ENCODE data around the gene ZNF362.
"Not testable (repeated sequence)": the region's sequence is repeated elsewhere in the genome, so short reads cannot be mapped to it uniquely, and the experiment has no call there.

The ZNF362 gene

DNA sequence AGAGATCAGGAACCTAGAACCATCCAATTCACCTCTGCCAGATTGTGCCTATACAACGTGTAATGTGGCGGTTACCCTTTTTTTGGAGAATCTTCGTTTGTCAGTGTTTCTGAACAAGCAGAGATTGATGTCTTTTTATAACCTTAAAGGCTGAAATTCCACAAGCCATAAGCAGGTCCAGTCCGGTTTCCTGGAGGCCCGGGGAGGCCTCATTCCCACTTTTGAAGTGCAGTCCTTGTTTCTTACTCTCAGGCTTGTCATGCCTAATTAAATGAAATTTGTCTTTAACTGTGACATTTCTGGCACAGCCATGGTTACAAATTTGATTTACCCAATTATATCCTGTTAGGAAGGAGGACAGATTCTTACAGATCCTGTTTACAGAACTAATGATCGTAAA is 27.8 kb downstream of the ZNF362 start:
- TF ChIP-seq, protein P1, sequence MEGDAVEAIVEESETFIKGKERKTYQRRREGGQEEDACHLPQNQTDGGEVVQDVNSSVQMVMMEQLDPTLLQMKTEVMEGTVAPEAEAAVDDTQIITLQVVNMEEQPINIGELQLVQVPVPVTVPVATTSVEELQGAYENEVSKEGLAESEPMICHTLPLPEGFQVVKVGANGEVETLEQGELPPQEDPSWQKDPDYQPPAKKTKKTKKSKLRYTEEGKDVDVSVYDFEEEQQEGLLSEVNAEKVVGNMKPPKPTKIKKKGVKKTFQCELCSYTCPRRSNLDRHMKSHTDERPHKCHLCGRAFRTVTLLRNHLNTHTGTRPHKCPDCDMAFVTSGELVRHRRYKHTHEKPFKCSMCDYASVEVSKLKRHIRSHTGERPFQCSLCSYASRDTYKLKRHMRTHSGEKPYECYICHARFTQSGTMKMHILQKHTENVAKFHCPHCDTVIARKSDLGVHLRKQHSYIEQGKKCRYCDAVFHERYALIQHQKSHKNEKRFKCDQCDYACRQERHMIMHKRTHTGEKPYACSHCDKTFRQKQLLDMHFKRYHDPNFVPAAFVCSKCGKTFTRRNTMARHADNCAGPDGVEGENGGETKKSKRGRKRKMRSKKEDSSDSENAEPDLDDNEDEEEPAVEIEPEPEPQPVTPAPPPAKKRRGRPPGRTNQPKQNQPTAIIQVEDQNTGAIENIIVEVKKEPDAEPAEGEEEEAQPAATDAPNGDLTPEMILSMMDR (IDR thresholded peaks at IDR 0.05; ENCODE audit: insufficient read depth, low read length, poor library complexity, severe bottlenecking): no peak
- Histone ChIP-seq H3K27me3 (replicated peaks; ENCODE audit: control insufficient read depth, insufficient read depth, low read length) (no peaks in the 10 kb centered on the region), H3K4me3 (replicated peaks; ENCODE audit: low read depth, low read length) (no peak overlapping the region), H3K36me3 (ENCODE audit: control insufficient read depth, insufficient read depth, low read length) (peaks cover 12% of the 10 kb centered on the region)
- DNase-seq (ENCODE audit: extremely low read depth, insufficient read length): no peak

DNA sequence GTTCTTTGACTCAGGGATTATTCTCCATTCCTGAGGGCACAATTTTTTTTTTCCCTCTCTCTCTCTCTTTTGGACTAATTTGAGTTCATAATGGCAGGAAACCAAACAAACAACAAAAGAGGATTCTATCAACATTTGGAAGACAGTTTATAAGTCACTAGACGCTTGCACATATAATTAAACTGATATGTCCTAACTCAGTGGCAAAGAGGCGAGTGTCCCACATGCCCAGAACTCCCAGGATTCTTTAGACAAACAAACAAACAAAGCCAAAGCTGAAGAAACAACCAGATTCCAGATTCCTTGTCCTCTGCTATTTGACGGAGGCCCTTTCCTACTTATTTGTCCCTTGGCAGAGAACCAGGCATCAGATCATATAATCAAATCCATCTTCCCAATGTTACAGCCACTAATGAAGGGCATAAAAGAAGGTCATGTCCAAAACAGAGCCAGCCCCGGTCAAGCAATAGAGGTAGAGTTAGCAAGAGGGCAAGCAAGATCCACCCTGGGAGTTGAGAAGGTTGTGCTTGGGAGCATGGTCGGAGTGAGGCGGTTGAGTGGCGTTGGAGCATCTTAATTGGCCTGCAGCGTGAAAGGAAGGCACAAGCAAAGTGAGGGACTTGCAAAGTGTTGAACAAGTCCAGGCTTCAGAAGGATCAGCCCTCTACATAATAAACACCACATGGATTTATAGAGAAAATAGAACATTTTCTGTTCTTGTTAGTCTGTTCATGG is 30.3 kb downstream of the ZNF362 start:
- no peak overlapping the region for H3K4me3 ChIP-seq (replicated peaks; ENCODE audit: low read depth, low read length)
- no peaks in the 10 kb centered on the region for H3K27me3 ChIP-seq (replicated peaks; ENCODE audit: control insufficient read depth, insufficient read depth, low read length)
- peaks cover 3% of the 10 kb centered on the region for H3K36me3 ChIP-seq (ENCODE audit: control insufficient read depth, insufficient read depth, low read length)
- TF ChIP-seq, protein P1 (IDR thresholded peaks at IDR 0.05; ENCODE audit: insufficient read depth, low read length, poor library complexity, severe bottlenecking): no peak
- DNase-seq (ENCODE audit: extremely low read depth, insufficient read length): no peak

DNA sequence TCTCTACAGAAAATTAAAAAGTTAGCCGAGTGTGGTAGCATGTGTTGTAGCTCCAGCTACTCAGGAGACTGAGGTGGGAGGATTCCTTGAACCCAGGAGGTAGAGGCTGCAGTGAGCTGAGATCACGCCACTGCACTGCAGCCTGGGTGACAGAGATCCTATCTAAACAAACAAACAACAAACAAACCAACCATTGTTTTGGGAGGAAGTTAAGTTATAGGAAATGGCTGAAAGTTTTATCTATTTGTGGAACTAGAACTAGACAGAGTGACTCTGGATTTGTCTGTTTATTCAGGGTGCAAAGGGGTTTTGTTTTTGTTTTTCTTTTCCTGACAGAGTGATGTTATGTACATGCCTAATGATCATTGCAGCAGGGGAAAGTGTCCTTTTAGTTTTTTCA is 31.0 kb downstream of the ZNF362 start:
- DNase-seq (ENCODE audit: extremely low read depth, insufficient read length): no peak
- no peak overlapping the region for H3K4me3 ChIP-seq (replicated peaks; ENCODE audit: low read depth, low read length)
- TF ChIP-seq, protein P1 (IDR thresholded peaks at IDR 0.05; ENCODE audit: insufficient read depth, low read length, poor library complexity, severe bottlenecking): no peak
- H3K27me3 ChIP-seq (replicated peaks; ENCODE audit: control insufficient read depth, insufficient read depth, low read length): no peaks in the 10 kb centered on the region
- no peaks in the 10 kb centered on the region; the same call in 1 of the 2 replicates for H3K36me3 ChIP-seq (ENCODE audit: control insufficient read depth, insufficient read depth, low read length)

DNA sequence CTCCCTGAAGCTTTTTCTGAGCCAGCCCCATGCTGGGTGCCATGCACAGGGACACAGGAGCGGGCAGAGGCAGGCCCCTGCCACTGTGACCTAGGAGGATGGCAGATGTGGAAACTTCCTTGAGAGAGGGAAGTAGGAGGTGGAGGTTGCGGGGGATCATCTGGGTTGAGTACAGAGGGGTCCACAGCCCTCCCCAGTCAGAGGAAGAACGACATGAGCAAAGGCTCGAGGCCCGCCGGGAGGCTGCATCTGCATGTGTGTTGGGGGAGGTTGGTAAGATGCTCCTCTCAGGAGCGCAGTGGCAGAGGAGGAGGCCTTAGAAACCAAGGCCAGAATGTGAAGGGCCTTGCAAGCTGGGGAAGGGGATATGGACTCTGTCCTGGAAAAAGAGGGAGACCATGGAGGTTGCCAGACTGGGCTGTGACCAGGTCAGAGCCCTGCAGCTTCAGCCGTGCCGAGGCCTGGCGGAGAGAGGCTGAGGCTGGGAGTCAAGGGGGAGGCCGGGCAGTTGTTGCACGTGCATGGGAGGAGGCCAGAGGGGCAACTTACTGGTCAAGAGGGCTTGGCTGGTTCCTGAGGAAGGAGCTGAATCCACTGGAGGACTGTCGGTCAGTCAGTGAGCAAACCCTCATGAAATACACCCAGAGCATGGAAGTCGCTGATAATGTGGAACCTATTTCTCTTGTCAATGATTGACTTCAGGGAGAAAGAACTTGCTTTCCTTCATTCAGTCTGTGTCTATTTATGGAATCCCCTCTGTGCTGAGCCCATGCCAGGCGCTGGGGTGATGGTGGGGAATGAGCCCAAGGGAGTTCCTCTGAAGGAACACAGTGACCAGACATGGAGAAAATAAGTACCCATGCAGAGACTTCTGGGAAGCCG is 32.9 kb downstream of the ZNF362 start:
- TF ChIP-seq, protein P1 (IDR thresholded peaks at IDR 0.05; ENCODE audit: insufficient read depth, low read length, poor library complexity, severe bottlenecking): no peak
- peaks cover 2% of the 10 kb centered on the region for H3K36me3 ChIP-seq (ENCODE audit: control insufficient read depth, insufficient read depth, low read length)
- DNase-seq (ENCODE audit: extremely low read depth, insufficient read length): no peak
- H3K4me3 ChIP-seq (replicated peaks; ENCODE audit: low read depth, low read length): no peak overlapping the region
- H3K27me3 ChIP-seq (replicated peaks; ENCODE audit: control insufficient read depth, insufficient read depth, low read length): no peaks in the 10 kb centered on the region

DNA sequence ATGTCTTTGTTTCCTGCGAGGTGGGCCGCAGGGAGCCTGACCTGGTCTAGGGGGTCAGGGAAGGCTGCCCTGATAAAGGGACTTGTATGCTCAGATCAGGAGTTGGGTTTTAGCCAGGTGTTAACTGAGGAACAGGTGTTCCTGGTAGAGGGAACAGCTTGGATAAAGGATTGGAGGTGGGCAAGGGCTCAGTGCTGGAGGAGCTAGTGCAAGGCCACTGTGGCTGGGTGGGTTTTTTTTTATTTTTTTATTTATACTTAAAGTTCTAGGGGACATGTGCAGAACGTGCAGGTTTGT is 33.5 kb downstream of the ZNF362 start:
- H3K27me3 ChIP-seq (replicated peaks; ENCODE audit: control insufficient read depth, insufficient read depth, low read length): no peaks in the 10 kb centered on the region
- peaks cover 2% of the 10 kb centered on the region for H3K36me3 ChIP-seq (ENCODE audit: control insufficient read depth, insufficient read depth, low read length)
- DNase-seq (ENCODE audit: extremely low read depth, insufficient read length): no peak
- no peak overlapping the region for H3K4me3 ChIP-seq (replicated peaks; ENCODE audit: low read depth, low read length)
- TF ChIP-seq, protein P1 (IDR thresholded peaks at IDR 0.05; ENCODE audit: insufficient read depth, low read length, poor library complexity, severe bottlenecking): no peak

DNA sequence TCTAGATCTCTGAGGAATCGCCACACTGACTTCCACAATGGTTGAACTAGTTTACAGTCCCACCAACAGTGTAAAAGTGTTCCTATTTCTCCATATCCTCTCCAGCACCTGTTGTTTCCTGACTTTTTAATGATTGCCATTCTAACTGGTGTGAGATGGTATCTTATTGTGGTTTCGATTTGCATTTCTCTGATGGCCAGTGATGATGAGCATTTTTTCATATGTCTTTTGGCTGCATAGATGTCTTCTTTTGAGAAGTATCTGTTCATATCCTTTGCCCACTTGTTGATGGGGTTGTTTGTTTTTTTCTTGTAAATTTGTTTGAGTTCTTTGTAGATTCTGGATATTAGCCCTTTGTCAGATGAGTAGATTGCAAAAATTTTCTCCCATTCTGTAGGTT is 34.3 kb downstream of the ZNF362 start:
- H3K27me3 ChIP-seq (replicated peaks; ENCODE audit: control insufficient read depth, insufficient read depth, low read length); H3K4me3 ChIP-seq (replicated peaks; ENCODE audit: low read depth, low read length); H3K36me3 ChIP-seq (ENCODE audit: control insufficient read depth, insufficient read depth, low read length); DNase-seq (ENCODE audit: extremely low read depth, insufficient read length): not testable (repeated sequence)

Data from GM06990 (cell line).